MCF 10A (cell line): Measurements from ENCODE around the gene NADK2. TPM values are rescaled to one million over a fixed set of nuclear protein-coding genes. Genes with fewer than 3 reads are reported as not detected.

ENCODE experiments used
- BruUV-seq: library from RNA; stranded (reverse); fragments of 400-500 nt; replicated peaks from 2 replicates; lab custom pipeline; 2021; lab: Mats Ljungman, UMichigan
- CTCF ChIA-PET: fragments of 300-600 bp; sonication (Branson Sonifier 250); formaldehyde crosslinking; extraction: SDS; loops from one replicate; lab custom pipeline; 2021; ENCODE audit warnings: antibody characterized with exemption, inconsistent platforms; lab: Yijun Ruan, JAX
- POLR2A ChIA-PET: fragments of 300-600, 350-650 bp; sonication (Branson Sonifier 250); formaldehyde crosslinking; extraction: SDS; loops from one replicate; lab custom pipeline; 2020; ENCODE audit warnings: antibody characterized with exemption, inconsistent platforms; lab: Yijun Ruan, JAX
- DNase-seq: peaks from one replicate; pipeline ENCODE4 v3.0.0-alpha.2; 2018; ENCODE audit not compliant: unreplicated experiment
- H3K27ac Mint-ChIP-seq: one replicate; pipeline ENCODE4 v1.8.0; 2022; ENCODE audit warnings: mild to moderate bottlenecking, low read depth, mixed read lengths; ENCODE audit not compliant: unreplicated experiment
- H3K27me3 Mint-ChIP-seq: one replicate; pipeline ENCODE4 v1.8.0; 2022; ENCODE audit warnings: mixed read lengths; ENCODE audit not compliant: insufficient read depth, unreplicated experiment
- H3K36me3 Mint-ChIP-seq: one replicate; pipeline ENCODE4 v1.8.0; 2022; ENCODE audit warnings: mild to moderate bottlenecking, moderate library complexity, mixed read lengths; ENCODE audit not compliant: insufficient read depth, unreplicated experiment
- H3K4me1 Mint-ChIP-seq: one replicate; pipeline ENCODE4 v1.8.0; 2022; ENCODE audit warnings: mixed read lengths; ENCODE audit not compliant: insufficient read depth, unreplicated experiment
- H3K4me3 Mint-ChIP-seq: one replicate; pipeline ENCODE4 v1.8.0; 2022; ENCODE audit warnings: mild to moderate bottlenecking, moderate library complexity, mixed read lengths; ENCODE audit not compliant: unreplicated experiment
- H3K9me3 Mint-ChIP-seq: one replicate; pipeline ENCODE4 v1.8.0; 2022; ENCODE audit warnings: mixed read lengths; ENCODE audit not compliant: unreplicated experiment
- CTCF ChIP-seq: fragments of 200-600 bp; IDR thresholded peaks from one replicate; pipeline ENCODE4 v1.8.0; 2022; ENCODE audit warnings: antibody characterized with exemption, mild to moderate bottlenecking; ENCODE audit not compliant: unreplicated experiment
- intact Hi-C: fragments of 100-400 bp; cut with micrococcal nuclease; formaldehyde crosslinking; loops from 2 replicates; pipeline ENCODE4 v1.14.1; 2022
- total RNA-seq: library from RNA; stranded (reverse); gene quantifications from 2 replicates; pipeline ENCODE4 v1.2.3, GENCODE V29; 2022

Gene NADK2
- total RNA-seq, 1 experiment from 2014 or later = 37.1 TPM

- H3K27ac Mint-ChIP-seq = no peak overlapping the region
- no peak overlapping the region for H3K4me3 Mint-ChIP-seq
- CTCF ChIA-PET = interaction anchor here (1.0 to 1.1 kb wide), 3 partner anchors 52 to 448 kb away, joined by 3 to 4 read pairs (median 3); no protein-coding TSS in a partner anchor
- intact Hi-C loops = no loop called here
- DNase-seq = no peak
- POLR2A ChIA-PET = interaction anchor here (0.7 to 0.8 kb wide), 2 partner anchors 49 to 102 kb away, joined by 3 read pairs; partner anchors contain the start of genes LMBRD2 and SKP2
- no TSS peak for BruUV-seq
- no peak for TF ChIP-seq CTCF
- H3K27me3 Mint-ChIP-seq = no peaks in the 10 kb centered on the region
- H3K4me1 Mint-ChIP-seq = no peaks in the 10 kb centered on the region
- H3K36me3 Mint-ChIP-seq = no peaks in the 10 kb centered on the region
- H3K9me3 Mint-ChIP-seq = no peaks in the 10 kb centered on the region
These were observed 11.8 kb upstream of the NADK2 start for GRCh38 chr5:36253575-36253974.

DNA sequence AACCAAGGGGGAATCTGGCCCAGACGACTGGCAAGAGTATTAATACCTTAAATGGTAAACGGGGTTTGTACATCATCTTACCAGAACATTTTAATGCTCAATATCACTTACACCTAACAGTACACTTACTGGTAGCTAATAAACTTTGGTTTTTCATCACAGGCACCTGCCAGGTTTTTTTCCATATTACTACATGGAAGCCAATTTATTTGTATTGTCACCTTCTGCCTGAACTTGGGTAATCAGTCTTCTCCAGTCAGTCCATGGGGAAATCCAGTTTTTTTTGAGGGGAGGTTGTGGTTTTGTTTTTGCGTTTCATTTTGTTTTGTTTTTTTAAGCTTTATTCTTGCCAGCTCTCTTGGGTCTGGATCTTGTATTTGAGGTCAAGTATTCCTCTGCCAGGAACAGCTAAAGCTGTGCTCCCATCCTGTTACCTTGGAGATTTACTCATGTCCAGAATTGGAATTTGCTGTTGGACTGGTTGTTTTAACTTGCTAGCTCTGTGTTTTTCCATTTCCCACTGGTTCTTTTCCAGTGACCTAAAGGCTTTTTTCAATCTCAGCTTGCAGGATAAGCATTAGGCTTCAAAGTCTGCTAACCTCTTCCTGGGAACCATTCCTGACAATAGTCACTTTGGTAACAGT lies 11.1 kb upstream of the NADK2 start:
- ChIA-PET CTCF (interaction anchor here (0.9 to 2.2 kb wide), 5 partner anchors 11 to 448 kb away, joined by 3 to 7 read pairs (median 3); partner anchors contain the start of gene NADK2), POLR2A (interaction anchor here (0.7 to 0.8 kb wide), 2 partner anchors 49 to 101 kb away, joined by 3 read pairs; partner anchors contain the start of genes LMBRD2 and SKP2)
- DNase-seq = peak; percentile 21
- no peaks in the 10 kb centered on the region for H3K4me1 Mint-ChIP-seq
- no peaks in the 10 kb centered on the region for H3K36me3 Mint-ChIP-seq
- intact Hi-C loops = no loop called here
- BruUV-seq = no TSS peak
- no peak overlapping the region for H3K4me3 Mint-ChIP-seq
- TF ChIP-seq CTCF = no peak
- no peak overlapping the region for H3K27ac Mint-ChIP-seq
- no peaks in the 10 kb centered on the region for H3K9me3 Mint-ChIP-seq
- no peaks in the 10 kb centered on the region for H3K27me3 Mint-ChIP-seq

- no TSS peak for BruUV-seq
- Mint-ChIP-seq H3K36me3 (no peaks in the 10 kb centered on the region), H3K27ac (no peak overlapping the region), H3K9me3 (no peaks in the 10 kb centered on the region), H3K27me3 (no peaks in the 10 kb centered on the region), H3K4me3 (no peak overlapping the region), H3K4me1 (no peaks in the 10 kb centered on the region)
- no peak for DNase-seq
- TF ChIP-seq CTCF = no peak
- POLR2A ChIA-PET = interaction anchor here (1.1 to 2.4 kb wide), 2 partner anchors 10 to 356 kb away, joined by 3 to 9 read pairs; partner anchors contain the start of gene NADK2
- CTCF ChIA-PET = interaction anchor here (0.5 to 3.6 kb wide), 5 partner anchors 9 to 255 kb away, joined by 3 to 16 read pairs (median 7); partner anchors contain the start of gene NADK2
- intact Hi-C loops = no loop called here
These were observed 9.5 kb upstream of the NADK2 start for GRCh38 chr5:36251218-36251617.

- Mint-ChIP-seq H3K4me1 (no peaks in the 10 kb centered on the region), H3K4me3 (no peak overlapping the region), H3K9me3 (no peaks in the 10 kb centered on the region), H3K36me3 (no peaks in the 10 kb centered on the region), H3K27me3 (no peaks in the 10 kb centered on the region), H3K27ac (no peak overlapping the region)
- ChIA-PET CTCF (interaction anchor here (2.3 to 3.6 kb wide), 2 partner anchors 15 to 55 kb away, joined by 8 to 16 read pairs; no protein-coding TSS in a partner anchor), POLR2A (interaction anchor here (2.4 kb wide), 1 partner anchor 9 kb away, joined by 9 read pairs; the partner anchor contains the start of gene NADK2)
- no peak for DNase-seq
- TF ChIP-seq CTCF = no peak
- intact Hi-C loops = no loop called here
- no TSS peak for BruUV-seq
These were observed 8.7 kb upstream of the NADK2 start for GRCh38 chr5:36250427-36250826.
